Right lung (tissue), 5 donors: Measurements from ENCODE around the gene TEX48. TPM values are rescaled to one million over a fixed set of nuclear protein-coding genes. Genes with fewer than 3 reads are reported as not detected.

Experiments used
- DNase-seq, 2 donors: peaks; one replicate each; pipeline ENCODE4 v3.0.0-alpha.2; 2013
- polyA plus RNA-seq, 5 donors: library from polyadenylated mRNA; unstranded; fragments of 120-200 nt; gene quantifications; one replicate each; pipeline versions ENCODE4 v1.2.1 to v1.2.3, GENCODE V29; 2013; ENCODE audit warnings: inconsistent platforms in 1 of 5, low replicate concordance in 1 of 5; ENCODE audit not compliant: insufficient read length in 5 of 5, insufficient read depth in 1 of 5

Gene TEX48
- polyA plus RNA-seq, 5 donors = 0.33 TPM; not detected in 4

DNA sequence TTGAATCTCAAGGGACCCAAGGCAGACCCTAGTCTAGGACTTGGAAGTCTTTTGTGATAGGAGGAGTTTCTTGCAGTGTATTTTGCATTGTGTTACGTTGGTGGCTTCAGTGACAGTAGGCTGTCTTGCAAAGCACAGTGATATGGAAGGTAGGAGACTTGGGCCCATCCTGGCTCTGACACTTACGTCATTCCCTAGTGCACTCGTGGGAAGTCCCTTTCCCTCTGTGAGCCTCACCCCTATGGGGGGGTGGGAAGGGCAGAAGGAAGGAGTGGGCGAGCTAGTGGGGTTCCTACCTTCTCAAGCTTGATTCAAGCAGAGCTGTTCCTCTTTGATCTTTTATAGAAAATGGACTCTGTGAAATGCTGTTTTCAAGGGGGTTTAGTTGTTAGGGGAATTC, 15.1 kb downstream of the TEX48 start:
- no peak for DNase-seq

DNA sequence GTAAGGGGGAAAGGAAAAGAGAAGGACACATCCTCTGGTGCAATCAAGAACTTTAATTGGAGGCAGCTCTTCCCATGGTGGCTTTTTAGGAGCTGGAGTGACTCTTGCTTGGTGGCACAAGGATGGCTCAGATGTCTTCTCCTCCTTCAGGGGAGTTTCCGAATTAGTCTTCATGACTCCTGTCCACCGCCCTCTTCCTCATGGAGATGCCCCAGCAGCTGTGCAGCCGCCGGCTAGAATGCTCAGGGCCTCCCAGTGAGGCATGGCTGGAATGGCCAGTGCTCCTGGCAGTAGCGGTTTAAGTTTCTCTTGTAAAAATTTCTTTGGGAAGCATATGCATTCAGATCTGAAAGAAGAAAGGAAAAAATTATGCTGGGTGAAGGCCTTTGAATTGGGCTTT, 15.6 kb downstream of the TEX48 start:
- no peak for DNase-seq

DNA sequence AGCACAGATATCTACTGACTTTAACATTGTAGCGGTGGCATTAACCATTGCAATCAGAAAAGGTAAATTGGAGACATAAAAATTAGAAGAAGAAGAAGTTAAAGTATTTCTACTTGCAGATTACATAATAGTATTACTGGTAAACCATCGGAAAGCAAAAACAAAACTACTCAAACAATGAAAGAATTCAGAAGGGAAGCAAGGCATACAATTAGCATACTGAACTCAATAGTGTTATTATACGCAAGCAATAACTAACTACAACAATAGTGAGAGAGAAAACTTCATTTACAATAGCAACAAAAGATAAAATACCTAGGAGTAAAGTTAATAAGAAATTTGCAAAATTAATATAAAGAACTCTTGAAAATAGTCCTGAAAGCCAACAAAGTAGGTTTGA, 17.8 kb downstream of the TEX48 start:
- DNase-seq = no peak

DNA sequence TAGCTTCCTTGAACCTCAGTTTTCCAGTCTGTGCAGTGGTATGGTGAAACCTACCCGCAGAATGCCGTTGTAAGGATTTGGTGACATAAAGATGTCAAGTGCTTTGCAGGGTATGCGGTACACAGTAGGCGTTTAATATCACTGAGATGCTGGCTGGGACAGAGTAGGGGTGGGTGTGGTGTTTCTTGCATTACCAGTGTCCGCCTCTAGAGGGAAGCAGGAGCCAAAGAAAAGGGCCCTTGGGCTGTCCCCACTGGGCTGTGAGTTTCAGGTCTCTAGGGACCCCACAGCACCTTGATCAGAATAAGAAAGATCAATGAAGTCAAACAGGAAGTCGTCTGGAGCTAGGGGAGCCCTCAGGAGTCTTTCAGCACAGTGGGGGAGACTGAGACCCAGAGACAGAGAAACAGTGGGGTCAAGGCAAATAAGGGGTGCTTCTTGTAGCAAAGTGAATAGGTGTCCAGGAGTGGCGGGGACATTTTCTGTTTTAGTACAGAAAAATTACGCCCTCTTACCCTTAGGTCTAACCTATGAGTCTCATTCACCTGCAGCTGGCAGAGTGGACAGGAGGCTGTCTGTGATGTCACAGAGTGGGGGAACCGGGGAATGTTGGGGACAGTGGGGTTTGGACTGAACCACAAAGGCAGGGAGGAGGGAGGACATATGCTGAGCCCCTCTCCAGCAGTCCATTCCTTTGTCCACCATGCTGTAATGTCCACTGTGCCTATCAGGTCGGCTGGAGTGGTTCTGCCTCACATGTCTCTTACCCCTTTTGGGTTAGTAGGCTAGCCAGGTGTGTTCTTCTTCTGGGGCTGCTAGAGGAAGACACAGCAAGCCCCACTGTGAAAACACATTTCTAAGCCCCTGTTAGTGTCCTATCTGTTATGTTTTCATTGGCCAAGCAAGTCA, 19.7 kb downstream of the TEX48 start:
- DNase-seq = peak in 1 of 2 donors; percentile 35

DNA sequence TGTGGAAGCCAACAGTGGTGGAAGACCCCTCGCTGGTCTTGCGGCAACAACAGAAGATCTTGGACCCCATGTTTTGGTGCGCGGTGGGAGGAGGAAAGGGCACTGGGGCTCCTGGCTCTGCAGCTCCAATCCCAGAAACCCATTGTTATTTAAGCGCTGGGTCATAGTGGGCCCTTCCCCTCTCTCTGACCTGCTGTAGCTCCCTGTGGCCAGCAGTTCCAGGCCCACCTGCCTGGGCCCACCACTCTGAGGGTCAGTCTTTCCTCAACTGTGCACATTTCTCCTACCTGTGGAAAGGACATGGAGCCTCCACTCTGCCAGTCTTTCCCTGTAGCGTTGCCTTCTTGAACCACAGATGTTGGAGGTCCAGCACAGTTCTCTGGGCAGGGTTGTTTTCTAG, 24.3 kb downstream of the TEX48 start, which contains the start of gene TEX53:
Gene TEX53, minus strand, starts transcription at position 101 of the 400 bp plus-strand sequence. Its CDS starts 31 bp downstream, at position 70.
- DNase-seq = no peak

DNA sequence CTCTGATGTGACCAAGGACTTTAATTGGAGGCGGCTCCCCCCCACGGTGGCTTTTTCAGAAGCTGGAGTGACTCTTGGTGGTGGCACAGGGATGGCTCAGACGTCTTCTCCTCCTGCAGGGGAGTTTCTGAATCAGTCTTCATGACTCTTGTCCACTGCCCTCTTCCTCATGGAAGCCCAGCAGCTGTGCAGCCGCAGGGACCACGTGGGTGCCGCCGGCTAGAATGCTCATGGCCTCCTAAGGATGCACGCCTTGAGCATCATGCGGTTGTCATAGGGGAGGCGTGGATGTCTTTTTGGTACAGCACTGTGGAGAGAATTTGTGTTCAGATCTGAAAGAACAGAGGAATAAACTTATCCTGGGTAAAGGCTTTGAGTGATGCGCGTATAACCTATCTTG, 25.7 kb downstream of the TEX48 start:
- no peak for DNase-seq

DNA sequence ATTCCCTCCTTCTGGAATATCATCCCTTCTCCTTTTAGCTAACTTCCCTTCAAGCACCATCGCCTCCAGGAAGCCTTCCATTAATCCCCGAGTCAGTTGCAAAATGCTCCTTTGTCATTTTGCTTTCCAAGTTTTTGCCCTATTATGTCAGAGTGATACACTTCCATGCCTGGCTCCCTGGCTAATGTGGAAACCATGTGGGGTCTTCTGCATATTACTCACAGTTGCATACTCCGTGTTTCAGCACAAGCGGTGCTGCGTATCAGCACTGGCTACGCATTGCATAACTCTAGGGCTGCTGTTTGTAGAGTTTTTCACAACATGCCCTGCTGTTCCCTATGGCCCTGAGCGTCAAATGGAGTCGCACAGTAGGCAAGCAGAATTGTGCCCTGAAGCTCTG, 26.3 kb downstream of the TEX48 start:
- DNase-seq = no peak

DNA sequence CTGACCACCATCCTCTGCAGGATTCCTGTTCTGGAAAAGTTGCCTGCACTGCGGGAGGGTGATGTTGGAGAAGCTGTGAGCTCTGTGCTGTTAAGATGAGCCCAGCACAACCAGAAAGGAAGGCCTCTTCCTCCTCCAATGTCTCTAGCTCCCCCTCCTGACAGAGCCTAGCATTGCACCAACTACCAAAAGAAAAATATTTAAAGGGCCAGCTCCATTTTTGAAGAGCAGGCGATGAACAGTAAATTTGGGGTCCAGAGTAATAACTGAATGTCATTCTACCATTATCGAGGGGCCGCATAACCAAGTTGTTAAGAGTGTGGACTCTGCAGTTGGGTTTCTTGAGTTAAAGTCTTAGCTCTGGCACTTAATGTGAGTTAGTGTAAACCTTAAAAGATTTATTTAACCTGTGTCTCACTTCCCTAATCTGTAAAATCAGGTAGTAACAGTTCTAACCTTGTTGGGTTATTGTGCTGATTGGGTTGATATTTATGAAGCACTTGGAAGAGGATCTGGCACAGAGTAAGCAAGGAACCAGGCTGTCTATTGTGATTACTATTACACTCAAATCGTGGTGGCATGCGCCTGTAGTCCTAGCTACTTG, 28.3 kb downstream of the TEX48 start:
- DNase-seq = peak; percentile 36 to 64

DNA sequence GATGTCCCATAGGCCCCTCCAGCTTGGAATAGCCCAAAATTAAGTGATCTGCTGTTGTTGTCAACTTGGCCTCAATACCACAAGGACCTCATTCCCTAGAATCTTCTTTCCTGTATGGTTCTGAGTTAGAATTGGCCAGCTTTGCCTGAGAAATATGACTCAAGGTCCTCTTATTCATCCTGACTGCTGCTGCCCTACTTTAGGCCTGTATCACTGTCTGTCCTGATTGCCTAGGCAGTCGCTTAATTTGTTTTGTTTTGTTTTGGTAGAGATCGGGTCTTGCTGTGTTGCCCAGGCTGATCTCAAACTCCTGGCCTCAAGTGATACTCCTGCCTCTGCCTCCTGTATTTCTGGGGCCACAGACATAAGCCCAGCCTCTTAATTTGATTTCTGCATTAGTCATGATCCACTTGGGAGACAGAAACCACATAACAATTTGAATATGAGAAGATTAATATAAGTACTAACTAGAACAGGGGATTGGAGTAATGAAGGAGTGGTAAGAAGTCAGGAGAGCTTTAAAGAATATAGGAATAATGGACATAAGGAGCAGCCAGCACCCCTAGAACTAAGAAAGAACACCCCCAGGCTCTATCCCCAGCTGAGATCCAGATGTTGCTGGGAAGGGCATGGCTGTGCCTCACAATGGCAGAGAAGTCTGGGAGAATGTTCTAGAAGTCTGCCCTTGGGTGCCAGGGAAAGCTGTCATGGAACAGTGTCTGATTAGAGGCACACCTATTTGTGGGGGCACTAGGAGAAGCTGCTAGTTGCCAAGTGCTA, 29.0 kb downstream of the TEX48 start:
- DNase-seq = no peak

DNA sequence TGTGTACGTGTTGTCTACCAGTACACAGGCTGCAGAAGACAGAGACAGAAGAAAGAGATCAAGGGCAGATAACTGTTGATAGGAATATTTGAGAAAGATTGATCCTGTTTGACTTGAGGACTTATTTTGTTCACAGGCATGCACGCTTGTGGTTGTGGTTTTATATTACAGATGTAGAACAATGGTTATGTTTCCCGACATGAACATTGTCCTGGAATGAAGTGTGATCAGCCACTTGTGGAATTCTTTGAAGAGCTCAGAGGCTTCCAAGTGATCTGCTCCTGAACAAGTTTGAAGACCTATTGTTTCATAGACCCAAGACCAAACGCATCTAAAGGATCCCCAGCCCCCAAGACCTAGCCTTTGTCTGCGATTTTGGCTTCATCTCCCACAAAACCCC, 38.1 kb downstream of the TEX48 start:
- no peak for DNase-seq

DNA sequence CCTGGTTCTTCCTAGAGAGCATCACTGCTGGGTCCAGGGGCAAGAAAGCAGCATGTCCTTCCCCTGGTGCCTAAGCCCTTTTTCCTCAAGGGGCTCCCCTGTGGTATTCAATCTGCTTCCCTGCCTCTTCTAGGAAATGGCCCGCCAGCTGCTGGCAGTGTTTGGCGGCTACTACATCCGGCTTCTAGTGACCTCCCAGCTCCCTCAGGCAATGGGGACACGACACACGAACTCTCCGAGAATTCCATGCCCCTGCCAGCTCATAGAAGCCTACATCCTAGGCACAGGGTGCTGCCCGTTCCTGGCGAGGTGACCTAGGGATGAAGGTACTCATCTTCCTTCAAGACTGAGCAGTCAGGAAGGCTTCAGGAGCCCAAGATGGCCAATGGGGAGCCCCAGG, 39.0 kb downstream of the TEX48 start:
- DNase-seq = no peak

DNA sequence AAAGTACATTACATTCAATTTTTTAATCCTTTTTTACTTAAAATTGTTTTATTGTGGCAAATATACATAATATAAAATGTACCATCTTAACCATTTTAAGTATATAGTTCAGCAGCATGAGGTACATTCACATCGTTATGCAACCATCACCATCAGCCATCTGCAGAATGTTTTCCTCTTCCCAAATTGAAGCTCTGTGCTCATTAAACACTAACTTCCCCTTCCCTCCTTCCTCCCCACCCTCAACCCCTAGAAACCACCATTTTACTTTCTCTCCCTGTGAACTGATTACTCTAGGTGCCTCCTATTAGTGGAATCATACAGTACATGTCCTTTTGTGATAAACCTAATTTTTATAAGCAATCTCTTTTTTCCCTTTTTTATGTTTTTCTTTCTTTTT, 40.0 kb downstream of the TEX48 start:
- DNase-seq = no peak

DNA sequence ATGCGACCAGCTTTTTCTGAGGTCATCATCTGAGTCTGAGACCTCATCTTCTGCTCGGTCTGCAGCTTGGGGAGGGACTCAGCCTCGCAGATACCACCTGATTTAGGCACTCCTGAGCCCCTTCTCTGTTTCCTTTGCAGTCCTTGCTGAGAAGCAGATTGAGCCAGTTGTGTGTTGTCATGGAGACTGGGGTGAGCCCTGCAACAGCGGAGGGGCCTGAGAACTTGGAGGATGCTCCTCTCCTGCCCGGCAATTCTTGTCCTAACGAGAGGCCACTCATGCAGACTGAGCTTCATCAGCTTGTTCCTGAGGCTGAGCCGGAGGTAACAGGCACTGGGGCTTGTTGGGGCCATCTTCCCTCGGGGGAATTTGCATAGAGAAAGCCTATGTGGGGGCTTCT, 43.6 kb downstream of the TEX48 start:
- DNase-seq = no peak

DNA sequence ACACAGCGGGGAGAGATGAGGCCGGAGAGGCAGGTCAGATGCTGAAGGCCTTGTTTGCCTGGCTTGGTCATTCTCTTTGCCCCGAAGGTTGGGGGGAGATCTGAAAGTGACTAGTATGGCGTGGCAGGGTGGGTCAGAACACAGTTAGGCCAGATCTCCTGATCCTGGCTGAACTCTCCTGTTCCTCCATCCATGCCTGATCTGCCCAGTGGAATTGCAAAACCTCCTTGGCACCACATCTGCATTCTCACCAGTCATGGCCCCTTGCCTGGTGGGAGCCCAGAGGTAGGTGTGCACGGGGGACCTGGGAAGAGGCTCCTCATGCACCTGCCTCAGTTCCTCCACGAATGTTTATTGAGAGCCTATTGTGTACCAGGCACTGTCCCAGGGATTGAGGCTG, 47.6 kb downstream of the TEX48 start:
- no peak for DNase-seq

DNA sequence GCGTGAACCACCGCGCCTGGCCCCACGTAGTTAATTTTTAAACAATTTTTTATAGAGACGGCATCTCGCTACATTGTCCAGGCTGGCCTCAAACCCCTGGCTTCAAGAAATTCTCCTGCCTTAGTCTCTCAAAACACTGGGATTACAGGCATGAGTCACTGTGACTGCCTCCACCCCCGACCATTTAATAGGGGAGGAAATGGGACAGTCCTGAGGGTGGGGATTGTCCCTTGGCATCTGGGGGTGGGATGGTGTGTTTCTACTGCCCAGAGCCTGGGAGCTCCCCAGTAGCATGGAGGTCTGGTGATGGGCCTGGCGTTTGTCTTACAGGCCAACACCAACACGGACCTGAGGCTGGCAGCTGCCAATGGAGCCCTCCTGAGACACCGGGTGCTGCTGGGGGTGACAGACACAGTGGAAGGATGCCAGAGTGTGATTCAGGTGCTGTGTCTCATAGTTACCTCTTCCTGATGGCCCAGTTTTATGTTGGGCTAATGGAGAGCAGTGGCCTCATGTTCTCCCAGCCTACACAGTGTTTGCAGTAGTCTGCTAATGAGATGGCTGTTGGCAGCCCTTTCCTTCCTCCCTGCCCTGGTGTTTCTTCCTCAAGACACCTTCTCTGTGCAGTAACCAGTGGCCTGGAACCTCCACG, 48.4 kb downstream of the TEX48 start:
- DNase-seq = no peak

DNA sequence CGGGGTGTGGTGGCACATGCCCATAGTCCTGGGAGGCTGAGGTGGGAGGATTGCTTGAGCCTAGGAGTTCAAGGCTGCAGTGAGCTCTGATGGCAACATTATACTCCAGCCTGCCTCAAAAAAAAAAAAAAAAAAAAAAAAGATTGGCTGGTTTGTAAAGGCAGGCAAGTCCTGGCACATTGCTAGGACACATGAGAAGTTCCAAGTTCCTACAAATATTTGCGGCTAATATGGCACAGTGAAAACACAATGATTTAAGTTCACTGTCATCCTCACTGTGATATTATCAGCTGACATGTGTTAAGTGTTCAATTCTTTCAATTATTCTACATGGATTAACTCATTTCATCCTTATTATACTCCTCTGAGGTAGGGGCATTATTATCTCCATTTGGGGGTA, 50.8 kb downstream of the TEX48 start:
- no peak for DNase-seq

DNA sequence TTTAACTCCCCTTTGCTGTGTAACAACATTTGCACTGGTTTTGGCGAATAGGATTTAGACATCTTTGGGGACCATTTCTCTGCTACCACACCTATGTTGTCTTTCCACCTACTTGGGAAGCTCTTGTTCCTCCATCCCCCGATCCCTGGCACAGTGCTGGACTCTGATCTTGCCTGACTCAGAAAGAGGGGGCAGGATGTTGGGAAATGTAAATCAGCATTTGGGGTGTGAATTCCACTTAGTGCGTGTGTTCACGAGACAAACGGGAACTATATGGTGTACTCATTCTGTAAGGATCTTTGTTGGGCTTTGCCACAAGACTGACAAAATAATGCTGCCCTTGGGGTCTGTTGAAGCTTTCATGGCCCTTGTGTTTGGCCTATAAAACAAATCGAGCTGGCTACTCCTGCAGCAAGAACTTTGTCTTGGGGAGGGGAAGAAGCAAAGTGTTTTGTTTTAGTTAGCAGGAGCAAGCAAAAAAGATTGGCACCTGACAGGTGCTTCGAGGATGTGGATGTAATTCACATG, 52.4 kb downstream of the TEX48 start:
- DNase-seq = no peak

DNA sequence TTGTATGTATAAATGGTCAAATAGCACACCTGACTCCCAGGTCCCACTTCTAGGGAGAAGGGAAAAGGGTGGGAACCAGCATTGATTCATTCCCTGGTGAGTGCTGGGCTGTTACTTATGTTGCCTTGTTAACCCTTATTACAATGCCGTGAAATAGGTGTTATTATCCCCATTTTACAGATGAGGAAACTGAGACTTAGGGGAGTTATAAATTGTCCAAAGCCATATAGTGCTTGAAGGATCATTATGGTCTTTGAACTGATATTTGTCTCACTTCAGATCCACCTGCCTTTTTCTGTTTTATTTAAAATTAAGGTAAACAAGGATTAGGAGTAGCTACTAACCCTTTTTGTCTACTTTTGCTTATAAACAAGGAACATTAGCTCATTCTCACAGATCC, 54.4 kb downstream of the TEX48 start:
- DNase-seq = no peak

DNA sequence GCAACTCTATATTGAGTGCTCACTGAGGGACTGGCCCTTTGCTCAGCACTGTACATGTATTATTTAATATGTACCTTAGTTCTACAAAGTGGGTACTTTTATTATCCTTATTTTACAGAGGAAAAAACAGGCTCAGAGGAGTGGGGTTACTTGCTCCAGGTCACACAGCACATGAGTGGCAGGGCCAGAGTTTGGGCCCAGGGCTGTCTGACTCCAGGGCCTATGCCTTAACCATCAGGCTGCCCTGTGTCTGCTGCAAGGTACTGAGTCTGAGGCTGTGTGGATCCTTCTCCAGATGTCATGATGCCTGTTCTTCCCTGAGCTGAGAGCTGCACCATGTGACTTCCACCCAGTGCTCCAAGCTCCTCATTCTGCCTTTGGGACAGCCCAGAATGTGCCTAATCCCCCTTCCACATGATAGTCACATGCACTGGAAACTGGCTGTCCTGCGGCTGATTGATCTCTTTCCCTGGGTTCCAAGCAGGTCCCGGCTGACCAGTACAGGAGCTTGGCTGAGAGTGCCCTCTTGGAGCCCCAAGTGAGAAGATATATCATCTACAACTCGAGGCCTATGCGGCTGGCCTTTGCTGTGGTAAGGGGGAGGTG, 55.5 kb downstream of the TEX48 start:
- DNase-seq = no peak

DNA sequence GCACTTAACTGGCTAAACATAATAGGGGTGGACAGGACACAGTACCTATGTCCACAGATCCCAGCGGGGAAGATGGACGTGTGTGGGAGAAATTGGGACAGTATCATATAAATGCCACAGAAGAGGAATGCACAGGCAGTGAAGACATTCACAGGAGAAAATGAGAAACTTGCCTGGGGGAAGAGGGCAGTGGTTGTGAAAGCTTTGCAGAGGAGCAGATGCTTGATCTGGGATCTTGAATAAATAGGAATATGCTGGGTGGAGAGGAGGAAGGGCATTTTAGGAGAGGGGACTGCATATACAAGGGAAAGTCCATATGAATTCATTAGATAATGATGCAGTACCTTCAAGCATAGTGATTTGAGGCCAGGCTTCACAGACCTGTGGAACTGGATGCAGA, 57.3 kb downstream of the TEX48 start:
- no peak for DNase-seq

DNA sequence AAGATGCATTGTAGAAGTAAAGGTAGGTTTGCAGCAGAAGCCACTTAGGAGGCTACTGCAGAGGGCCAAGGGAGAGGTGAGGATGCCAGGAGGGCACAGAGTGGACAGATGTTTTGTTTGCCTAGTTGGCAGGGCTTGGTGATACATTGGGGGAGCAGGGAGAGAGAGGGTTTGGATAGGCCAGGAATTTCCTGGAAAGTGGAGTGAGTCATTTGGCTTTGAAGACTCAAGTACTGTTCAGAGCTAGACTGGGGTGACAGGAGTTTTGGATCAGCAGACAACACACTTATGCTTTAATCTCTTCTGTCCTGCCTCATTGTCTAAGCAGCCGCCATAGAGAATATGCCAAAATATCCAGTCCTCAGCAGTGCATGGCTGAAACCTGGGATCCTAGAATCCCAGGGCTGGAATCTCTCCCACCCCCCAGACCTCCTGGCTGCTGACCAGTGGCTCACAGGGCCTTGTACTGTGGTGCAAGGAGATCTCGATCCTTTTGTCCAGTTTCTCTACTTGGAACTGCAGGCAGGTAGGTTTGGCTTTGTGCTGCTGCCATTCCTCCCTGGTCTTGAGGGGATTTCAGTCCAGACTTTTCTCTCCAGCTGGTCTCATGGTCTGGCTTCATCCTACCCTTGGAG, 59.9 kb downstream of the TEX48 start:
- no peak for DNase-seq
